Endothelial cell of umbilical vein (primary cell): ENCODE results near the gene SARS1. TPM values are rescaled to one million over a fixed set of nuclear protein-coding genes. Genes with fewer than 3 reads are reported as not detected.

Source experiments
- BruUV-seq: library from RNA; stranded (reverse); fragments of 400-500 nt; replicated peaks from 2 replicates; lab custom pipeline; 2021; lab: Mats Ljungman, UMichigan
- CTCF ChIA-PET: fragments of 300-600, 350-600 bp; sonication (Branson Sonifier 250); formaldehyde crosslinking; loops from one replicate; lab custom pipeline; 2021; ENCODE audit warnings: antibody characterized with exemption, inconsistent platforms; lab: Charles Lee
- POLR2A ChIA-PET: fragments of 300-600, 350-600 bp; sonication (Branson Sonifier 250); formaldehyde crosslinking; loops from one replicate; lab custom pipeline; 2021; ENCODE audit warnings: antibody characterized with exemption, inconsistent platforms; lab: Charles Lee
- DNase-seq: peaks from one replicate; pipeline ENCODE4 v3.0.0-alpha.2; 2011; ENCODE audit warnings: low read depth, low spot score
- FAIRE-seq: peaks from 2 replicates; lab custom pipeline; 2011; peaks lifted over from hg19 to GRCh38; lab: Jason Lieb, UNC
- H2AFZ ChIP-seq: 2 replicates; pipeline ENCODE4 v1.6.0; 2012; ENCODE audit warnings: low read depth, low read length, control low read depth, inconsistent platforms
- H3K27ac ChIP-seq: 2 replicates; pipeline ENCODE4 v1.5.1; 2011; ENCODE audit warnings: low read depth, mild to moderate bottlenecking, control low read depth, low read length, moderate library complexity; ENCODE audit not compliant: insufficient read depth
- H3K27me3 ChIP-seq, 2 experiments: 2 replicates each; pipeline versions ENCODE4 v1.6.0 to v1.6.1; 2011; ENCODE audit warnings: low read length in 2 of 2, mixed read lengths in 1 of 2; ENCODE audit not compliant: control insufficient read depth in 2 of 2, insufficient read depth in 2 of 2
- H3K36me3 ChIP-seq, 2 experiments: 2 replicates in 1 of 2; 3 replicates in 1 of 2; pipeline ENCODE4 v1.5.1; 2011; ENCODE audit warnings: low read length in 2 of 2, mild to moderate bottlenecking in 1 of 2, moderate library complexity in 1 of 2; ENCODE audit not compliant: control insufficient read depth in 2 of 2, insufficient read depth in 2 of 2; ENCODE audit errors: extremely low read depth in 1 of 2
- H3K4me1 ChIP-seq: 3 replicates; pipeline ENCODE4 v1.5.1; 2011; ENCODE audit warnings: mild to moderate bottlenecking, low read length; ENCODE audit not compliant: control insufficient read depth, insufficient read depth; ENCODE audit errors: extremely low read depth
- H3K4me2 ChIP-seq: 2 replicates; pipeline ENCODE4 v1.6.1; 2011; ENCODE audit warnings: low read length, control low read depth, mixed read lengths; ENCODE audit not compliant: insufficient read depth
- H3K4me3 ChIP-seq, 3 experiments: fragments of 200-600 bp in 1 of 3; sonication (generic), shearing (Covaris generic) in 1 of 3; replicated peaks in 1 of 3; 2 replicates each; pipeline ENCODE4 v1.5.1; 2011 to 2016; ENCODE audit warnings: control low read depth in 3 of 3, low read length in 3 of 3, mild to moderate bottlenecking in 2 of 3, inconsistent platforms in 1 of 3, low read depth in 1 of 3, moderate library complexity in 1 of 3; ENCODE audit not compliant: insufficient read depth in 1 of 3
- H3K79me2 ChIP-seq: 2 replicates; pipeline ENCODE4 v1.6.0; 2012; ENCODE audit warnings: low read length, inconsistent platforms; ENCODE audit not compliant: control insufficient read depth, insufficient read depth
- H3K9ac ChIP-seq: replicated peaks from 2 replicates; pipeline ENCODE3; 2011; ENCODE audit warnings: low read length, control low read depth; ENCODE audit not compliant: insufficient read depth; ENCODE audit errors: extremely low read depth
- H3K9me1 ChIP-seq: replicated peaks from 3 replicates; pipeline ENCODE4 v1.6.0; 2011; ENCODE audit warnings: mild to moderate bottlenecking, low read length; ENCODE audit not compliant: control insufficient read depth, insufficient read depth; ENCODE audit errors: extremely low read depth
- H3K9me3 ChIP-seq: replicated peaks from 2 replicates; pipeline ENCODE4 v1.5.1; 2012; ENCODE audit warnings: low read length, inconsistent platforms; ENCODE audit not compliant: control insufficient read depth, insufficient read depth
- H4K20me1 ChIP-seq: replicated peaks from 2 replicates; pipeline ENCODE3; 2011; ENCODE audit warnings: mild to moderate bottlenecking, low read length; ENCODE audit not compliant: control insufficient read depth, insufficient read depth; ENCODE audit errors: extremely low read depth
- EZH2 ChIP-seq: IDR thresholded peaks from 2 replicates; pipeline ENCODE4 v1.6.1; 2012; ENCODE audit warnings: borderline replicate concordance, low read depth, mild to moderate bottlenecking, moderate library complexity, low read length, inconsistent platforms; ENCODE audit not compliant: severe bottlenecking
- FOS ChIP-seq: IDR thresholded peaks from 2 replicates; pipeline ENCODE4 v1.6.1; 2011; ENCODE audit warnings: mild to moderate bottlenecking, low read length, moderate library complexity, borderline replicate concordance; ENCODE audit not compliant: insufficient read depth
- GATA2 ChIP-seq: IDR thresholded peaks from 2 replicates; pipeline ENCODE4 v1.7.0; 2011; ENCODE audit warnings: low read depth, mild to moderate bottlenecking, moderate library complexity, mixed read lengths, low read length; ENCODE audit not compliant: insufficient read length, insufficient read depth
- JUN ChIP-seq: IDR thresholded peaks from 2 replicates; pipeline ENCODE4 v1.6.1; 2011; ENCODE audit warnings: borderline replicate concordance, low read depth; ENCODE audit not compliant: insufficient read length, insufficient read depth
- MYC ChIP-seq: IDR thresholded peaks from one replicate; pipeline ENCODE4 v1.6.1; 2011; ENCODE audit warnings: mild to moderate bottlenecking, low read depth, low read length
- POLR2A ChIP-seq: IDR thresholded peaks from 2 replicates; pipeline ENCODE4 v1.6.1; 2012; ENCODE audit warnings: low read depth, mild to moderate bottlenecking, control low read depth, low read length
- POLR2AphosphoS5 ChIP-seq: IDR thresholded peaks from 2 replicates; pipeline ENCODE4 v1.6.1; 2012; ENCODE audit warnings: low read depth, mild to moderate bottlenecking, control low read depth, low read length, moderate library complexity; ENCODE audit not compliant: insufficient read depth
- dilution Hi-C: fragments of 300-500 bp; cut with MboI; formaldehyde crosslinking; loops from one replicate; pipeline ENCODE4 v1.15.0; 2019; ENCODE audit warnings: low sequenced_read_pairs; ENCODE audit not compliant: extremely low pct_ligation_motif_present
- intact Hi-C: fragments of 100-400 bp; cut with micrococcal nuclease; formaldehyde crosslinking; loops from one replicate; pipeline ENCODE4 v1.10.0; 2022
- polyA plus RNA-seq, 4 experiments: library from polyadenylated mRNA; depleted of rRNA in 3 of 4; stranded (reverse) in 3 of 4; unstranded in 1 of 4; fragments of >200 nt; gene quantifications; 2 replicates each; pipeline versions ENCODE4 v1.2.1 to v1.2.3, GENCODE V29; 2011 to 2012; ENCODE audit warnings: missing spikeins in 1 of 4
- total RNA-seq: library from RNA; stranded (reverse); gene quantifications from 2 replicates; pipeline ENCODE4 v1.2.3, GENCODE V29; 2021
- TF ChIP-seq, protein P1 (sequence below): IDR thresholded peaks from 2 replicates; pipeline ENCODE4 v1.6.1; 2011; ENCODE audit not compliant: insufficient read depth, insufficient read length
- TF ChIP-seq, protein P2 (sequence below), 2 donors: IDR thresholded peaks; 1 replicate in 1 of 2; 2 replicates in 1 of 2; pipeline ENCODE4 v1.5.1; 2011; ENCODE audit warnings: low read length in 2 of 2, mild to moderate bottlenecking in 2 of 2, moderate library complexity in 2 of 2, control low read depth in 1 of 2, inconsistent platforms in 1 of 2, low read depth in 1 of 2; ENCODE audit not compliant: insufficient read depth in 1 of 2; ENCODE audit errors: extremely low read depth in 1 of 2

The SARS1 gene
- total and polyA plus RNA-seq, 2 donors (not counting 3 experiments of a cell fraction or from before 2014, with no cell fraction given): 110 to 178 TPM

DNA sequence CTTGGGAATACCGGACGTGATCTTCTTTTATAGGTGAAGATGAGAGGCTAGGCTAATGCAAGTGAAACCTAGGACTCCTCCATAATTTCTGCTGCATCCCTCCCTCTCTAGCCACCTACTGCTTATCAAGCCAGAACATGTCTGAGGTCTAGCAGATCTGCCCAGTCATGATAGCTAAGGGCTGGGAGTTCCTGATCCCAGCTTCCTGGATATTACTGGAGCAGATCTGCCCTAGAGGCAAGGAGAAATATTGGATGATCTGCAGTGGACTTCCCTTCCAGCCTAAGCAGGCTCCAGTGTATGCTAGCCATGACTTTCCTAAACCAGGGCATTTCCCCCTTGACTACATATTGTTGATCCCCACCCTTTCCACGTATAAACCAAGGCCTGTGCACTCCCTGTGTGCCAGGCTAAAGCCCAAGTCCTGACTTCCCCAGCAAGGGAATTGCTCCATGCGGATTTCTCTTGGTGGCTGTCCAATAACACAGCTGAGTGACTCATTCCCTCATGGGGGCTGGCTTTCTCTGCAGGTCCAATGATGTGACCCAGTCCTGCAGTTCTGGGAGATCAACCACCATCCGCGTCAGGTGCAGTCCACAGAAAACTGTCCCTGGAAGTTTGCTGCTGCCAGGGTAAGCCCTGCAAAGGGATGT, 15.5 kb upstream of the SARS1 start:
- ChIA-PET POLR2A (interaction anchor here (0.6 kb wide), 1 partner anchor 286 kb away, joined by 6 read pairs; the partner anchor contains the start of gene ATXN7L2), CTCF (interaction anchor here (0.6 to 3.4 kb wide), 9 partner anchors 9 to 334 kb away, joined by 3 to 14 read pairs (median 5); partner anchors contain the start of gene SARS1)
- BruUV-seq: TSS peak; percentile 94
- Histone ChIP-seq H3K9ac (peak overlapping the region; percentile 70), H3K9me3 (no peaks in the 10 kb centered on the region), H4K20me1 (no peaks in the 10 kb centered on the region), H2AFZ (peak overlapping the region; percentile 25), H3K79me2 (no peaks in the 10 kb centered on the region), H3K36me3 (no peaks in the 10 kb centered on the region), H3K4me1 (peaks cover 17% of the 10 kb centered on the region), H3K27me3 (no peaks in the 10 kb centered on the region), H3K9me1 (no peaks in the 10 kb centered on the region), H3K4me2 (peak overlapping the region; percentile 68), H3K4me3 (no peak overlapping the region), H3K27ac (peak overlapping the region; percentile 96)
- DNase-seq (peak; percentile 80), FAIRE-seq (no peak)
- TF ChIP-seq JUN: no peak
- peak; percentile 82 for TF ChIP-seq FOS
- intact Hi-C loops: no loop called here
- dilution Hi-C loops: no loop called here

DNA sequence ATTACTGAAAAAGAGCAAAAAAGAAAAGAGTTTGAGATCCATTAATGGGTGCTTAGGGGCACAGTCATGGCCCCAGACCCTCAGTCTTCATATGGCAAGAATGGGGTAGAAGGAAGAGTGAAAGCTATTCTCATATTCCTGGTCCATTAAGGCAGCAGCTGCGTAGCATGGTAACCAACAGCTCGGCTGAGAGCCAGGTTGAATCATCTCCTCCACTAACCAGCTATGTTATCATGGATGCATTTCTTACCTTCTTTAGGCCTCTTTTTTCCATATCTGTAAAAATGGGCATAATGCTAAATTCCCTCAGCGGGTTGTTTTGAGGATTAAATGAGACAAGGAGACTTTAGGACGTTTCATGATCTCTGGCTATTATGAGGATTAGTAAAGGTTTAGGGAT, 15.0 kb upstream of the SARS1 start:
- Histone ChIP-seq H3K4me2 (no peak overlapping the region), H3K27ac (peak overlapping the region; percentile 96), H3K4me3 (no peak overlapping the region), H3K9me1 (no peaks in the 10 kb centered on the region), H3K36me3 (no peaks in the 10 kb centered on the region), H4K20me1 (no peaks in the 10 kb centered on the region), H3K27me3 (no peaks in the 10 kb centered on the region), H3K4me1 (peaks cover 17% of the 10 kb centered on the region), H3K79me2 (no peaks in the 10 kb centered on the region), H2AFZ (peak overlapping the region; percentile 25), H3K9me3 (no peaks in the 10 kb centered on the region), H3K9ac (no peak overlapping the region)
- POLR2A ChIA-PET: no interaction called here
- no peak for TF ChIP-seq POLR2A
- TF ChIP-seq GATA2: no peak
- TF ChIP-seq MYC: no peak
- TF ChIP-seq JUN: no peak
- TF ChIP-seq, protein P1, sequence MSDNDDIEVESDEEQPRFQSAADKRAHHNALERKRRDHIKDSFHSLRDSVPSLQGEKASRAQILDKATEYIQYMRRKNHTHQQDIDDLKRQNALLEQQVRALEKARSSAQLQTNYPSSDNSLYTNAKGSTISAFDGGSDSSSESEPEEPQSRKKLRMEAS: no peak
- no peak for TF ChIP-seq EZH2
- no peak for TF ChIP-seq POLR2AphosphoS5
- TF ChIP-seq, protein P2, sequence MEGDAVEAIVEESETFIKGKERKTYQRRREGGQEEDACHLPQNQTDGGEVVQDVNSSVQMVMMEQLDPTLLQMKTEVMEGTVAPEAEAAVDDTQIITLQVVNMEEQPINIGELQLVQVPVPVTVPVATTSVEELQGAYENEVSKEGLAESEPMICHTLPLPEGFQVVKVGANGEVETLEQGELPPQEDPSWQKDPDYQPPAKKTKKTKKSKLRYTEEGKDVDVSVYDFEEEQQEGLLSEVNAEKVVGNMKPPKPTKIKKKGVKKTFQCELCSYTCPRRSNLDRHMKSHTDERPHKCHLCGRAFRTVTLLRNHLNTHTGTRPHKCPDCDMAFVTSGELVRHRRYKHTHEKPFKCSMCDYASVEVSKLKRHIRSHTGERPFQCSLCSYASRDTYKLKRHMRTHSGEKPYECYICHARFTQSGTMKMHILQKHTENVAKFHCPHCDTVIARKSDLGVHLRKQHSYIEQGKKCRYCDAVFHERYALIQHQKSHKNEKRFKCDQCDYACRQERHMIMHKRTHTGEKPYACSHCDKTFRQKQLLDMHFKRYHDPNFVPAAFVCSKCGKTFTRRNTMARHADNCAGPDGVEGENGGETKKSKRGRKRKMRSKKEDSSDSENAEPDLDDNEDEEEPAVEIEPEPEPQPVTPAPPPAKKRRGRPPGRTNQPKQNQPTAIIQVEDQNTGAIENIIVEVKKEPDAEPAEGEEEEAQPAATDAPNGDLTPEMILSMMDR (IDR thresholded peaks at IDR 0.05; ENCODE audit: extremely low read depth in 1 of 2, insufficient read depth in 1 of 2, low read depth in 1 of 2, low read length in 2 of 2): no peak
- TF ChIP-seq FOS: no peak
- CTCF ChIA-PET: interaction anchor here (0.6 to 3.4 kb wide), 10 partner anchors 8 to 334 kb away, joined by 3 to 14 read pairs (median 4); partner anchors contain the start of gene SARS1
- dilution Hi-C loops (no loop called here), intact Hi-C loops (no loop called here)
- FAIRE-seq (no peak), DNase-seq (no peak)
- no TSS peak for BruUV-seq
